Stimulated activated CD4-positive, alpha-beta T cell treated with anti-CD3 and anti-CD28 coated beads, TNF-alpha, amount 100 ng/mL, for 48 hours (primary cell): ENCODE data around the gene OR2AE1.

Experiments used
- DNase-seq, 3 donors: peaks; one replicate each; pipeline ENCODE4 v3.0.0-alpha.2; 2020; ENCODE audit warnings: low read depth in 3 of 3

Gene OR2AE1

GRCh38 chr7:99860281-99861127, 16.3 kb downstream of the OR2AE1 start:
- DNase-seq: no peak

- DNase-seq: no peak
These were observed 21.6 kb downstream of the OR2AE1 start for GRCh38 chr7:99855236-99855635.

GRCh38 chr7:99848420-99849216, 28.2 kb downstream of the OR2AE1 start:
- no peak for DNase-seq

GRCh38 chr7:99844328-99844727, 32.5 kb downstream of the OR2AE1 start:
- DNase-seq: no peak

- no peak for DNase-seq
These were observed 33.0 kb downstream of the OR2AE1 start for GRCh38 chr7:99843808-99844207.

- no peak for DNase-seq
These were observed 33.9 kb downstream of the OR2AE1 start for GRCh38 chr7:99842926-99843325.

GRCh38 chr7:99840136-99840869, 36.5 kb downstream of the OR2AE1 start:
- no peak for DNase-seq

- no peak for DNase-seq
These were observed 37.4 kb downstream of the OR2AE1 start for GRCh38 chr7:99839287-99840021.

GRCh38 chr7:99837649-99838361, 39.0 kb downstream of the OR2AE1 start:
- no peak for DNase-seq

- no peak for DNase-seq
These were observed 41.6 kb downstream of the OR2AE1 start for GRCh38 chr7:99835189-99835588.

- DNase-seq: no peak
These were observed 42.5 kb downstream of the OR2AE1 start for GRCh38 chr7:99834382-99834781.

- no peak for DNase-seq
These were observed 43.5 kb downstream of the OR2AE1 start for GRCh38 chr7:99833289-99833877.

GRCh38 chr7:99831595-99831994, 45.2 kb downstream of the OR2AE1 start:
- DNase-seq: no peak

GRCh38 chr7:99829524-99830160, 47.2 kb downstream of the OR2AE1 start:
- DNase-seq: no peak

- DNase-seq: no peak
These were observed 48.0 kb downstream of the OR2AE1 start for GRCh38 chr7:99828811-99829210.

- DNase-seq: no peak
These were observed 49.6 kb downstream of the OR2AE1 start for GRCh38 chr7:99827040-99827778.
